GM19023 (cell line): Measurements from ENCODE around the gene CPNE6.

Experiments used
- ATAC-seq: cut with Tn5 transposase; IDR thresholded peaks from one replicate; pipeline ENCODE4 v1.9.1; 2021; ENCODE audit warnings: mild to moderate bottlenecking, moderate library complexity; ENCODE audit not compliant: unreplicated experiment

Gene CPNE6

DNA sequence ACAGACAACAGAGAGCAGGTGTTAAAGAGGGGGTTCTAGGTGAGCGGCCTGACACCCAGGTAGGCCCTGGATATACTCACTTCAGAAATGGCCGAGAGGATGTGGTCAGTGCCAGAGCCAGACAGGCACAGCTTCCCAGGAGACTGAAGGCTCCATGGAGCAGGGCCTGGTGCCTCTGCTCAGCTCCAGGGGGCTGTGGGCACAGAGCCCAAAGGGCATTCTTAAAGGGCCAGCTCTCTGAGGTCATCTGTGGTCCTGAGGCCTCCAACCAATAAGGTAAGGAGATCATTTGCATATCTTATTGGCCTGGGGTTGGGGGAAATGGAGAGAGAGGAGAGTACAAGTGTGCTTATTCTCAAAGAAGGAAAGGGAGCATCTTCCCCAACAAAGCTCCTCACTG lies 13.1 kb downstream of the CPNE6 start:
- no peak for ATAC-seq

DNA sequence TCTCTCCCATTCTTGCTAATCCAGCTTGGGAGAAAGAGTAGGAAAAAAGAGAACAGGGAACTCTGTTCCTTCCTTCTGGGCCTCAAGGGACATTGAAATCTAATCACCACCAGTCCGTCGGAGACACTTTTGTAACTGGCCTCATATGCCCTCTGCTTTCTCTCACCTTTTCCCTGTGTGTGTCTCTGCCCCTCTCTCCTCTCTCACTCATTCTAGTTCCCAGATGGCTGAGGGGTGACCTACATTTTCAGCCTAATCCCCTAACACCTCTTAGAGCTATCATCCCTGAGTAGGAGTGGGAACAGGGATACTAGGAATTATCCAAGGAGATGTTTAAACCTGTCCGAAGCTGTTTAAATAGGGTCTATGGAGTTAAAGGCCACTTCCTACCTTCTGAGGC lies 13.9 kb downstream of the CPNE6 start:
- ATAC-seq: no peak

DNA sequence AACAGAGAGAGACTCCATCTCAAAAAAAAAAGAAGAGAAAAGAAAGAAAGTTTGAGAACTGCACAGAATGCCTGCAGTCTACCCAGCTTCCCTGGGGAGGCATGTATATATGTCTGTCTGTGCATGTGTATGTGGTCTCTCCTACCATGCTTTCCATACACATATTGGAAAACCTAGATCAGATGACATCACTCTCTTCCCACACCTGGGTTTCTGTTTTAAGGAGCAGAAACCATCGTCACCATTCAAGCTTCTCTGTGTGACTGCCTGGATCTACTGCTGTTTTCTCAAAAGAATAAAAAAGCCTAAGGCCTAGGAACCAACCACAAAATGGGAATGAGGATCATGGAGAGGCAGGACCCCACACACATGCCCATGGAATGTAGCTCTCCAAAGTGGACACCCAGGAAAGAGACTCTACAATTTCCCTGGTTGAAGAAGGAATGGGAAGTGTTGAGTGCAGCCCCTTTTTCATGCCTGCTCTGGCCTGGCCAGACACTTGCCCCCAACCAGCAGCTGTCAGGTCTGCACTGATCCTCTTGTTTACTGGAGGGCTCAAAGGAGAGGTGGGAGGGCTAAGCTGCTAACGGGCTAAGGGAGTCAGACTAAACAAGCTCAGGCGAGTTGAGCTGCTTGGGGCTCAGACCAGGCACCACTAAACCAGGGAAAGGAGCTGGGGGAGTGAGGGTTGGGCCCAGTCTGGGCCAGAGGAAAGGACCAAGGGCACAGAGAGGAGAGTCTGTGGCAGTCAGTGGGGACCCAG lies 15.0 kb downstream of the CPNE6 start:
- ATAC-seq: no peak

DNA sequence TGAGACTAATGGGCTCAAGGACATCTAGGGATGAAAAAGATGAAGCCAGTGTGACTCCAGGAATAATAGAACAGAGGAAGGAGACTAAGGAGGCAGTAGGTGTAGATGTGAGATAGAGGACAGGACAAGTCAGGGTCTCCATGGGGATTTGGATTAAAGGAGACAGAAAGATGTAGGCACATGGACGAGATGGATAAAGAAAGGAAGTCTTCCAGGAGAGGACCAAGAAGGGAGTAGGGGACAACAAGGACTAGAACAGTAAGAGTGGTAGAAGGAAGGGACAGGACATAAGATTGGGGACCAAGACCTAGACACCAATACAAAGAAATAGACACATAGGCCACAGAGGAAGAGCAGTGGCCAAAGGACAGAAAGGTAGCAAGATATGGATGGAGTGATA lies 15.6 kb downstream of the CPNE6 start:
- no peak for ATAC-seq

DNA sequence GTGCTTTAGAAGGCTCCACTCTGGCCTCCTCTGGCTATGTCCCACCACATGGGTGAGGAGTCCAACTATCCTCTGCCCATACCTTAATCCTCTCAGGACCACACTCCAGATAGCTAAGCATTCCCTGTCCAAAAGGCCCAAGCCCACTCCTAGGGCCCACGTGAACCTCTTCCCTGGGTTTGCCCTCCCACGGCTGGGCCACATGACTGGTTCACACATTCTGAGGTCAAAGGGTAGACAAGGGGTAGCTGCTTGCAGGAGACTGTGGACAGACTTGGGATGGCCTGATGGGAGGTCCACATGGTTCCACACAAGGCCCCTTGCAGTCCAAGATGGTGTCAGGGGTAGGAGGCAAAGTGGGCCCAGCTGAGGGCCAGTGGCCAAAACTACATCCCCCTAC lies 16.7 kb downstream of the CPNE6 start:
- no peak for ATAC-seq

DNA sequence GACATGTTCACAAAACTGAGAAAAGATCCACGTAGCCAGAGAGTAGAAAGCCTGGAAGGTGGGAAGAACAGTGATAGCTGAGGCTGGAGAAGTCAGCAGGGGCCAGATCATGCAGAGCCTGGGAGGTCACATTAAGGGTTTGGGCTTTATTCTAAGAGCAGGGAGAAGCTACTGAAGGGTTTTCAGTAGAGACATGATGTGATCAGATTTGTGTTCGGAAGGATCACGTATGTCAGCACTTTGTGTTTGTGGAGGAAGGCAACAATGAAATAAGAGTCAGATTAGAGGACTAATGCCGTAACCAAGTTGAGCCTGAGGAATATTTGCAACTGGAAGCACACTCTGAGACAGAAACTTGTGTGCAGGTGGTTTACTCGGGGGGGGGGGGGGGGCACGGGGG lies 18.5 kb downstream of the CPNE6 start:
- no peak for ATAC-seq

DNA sequence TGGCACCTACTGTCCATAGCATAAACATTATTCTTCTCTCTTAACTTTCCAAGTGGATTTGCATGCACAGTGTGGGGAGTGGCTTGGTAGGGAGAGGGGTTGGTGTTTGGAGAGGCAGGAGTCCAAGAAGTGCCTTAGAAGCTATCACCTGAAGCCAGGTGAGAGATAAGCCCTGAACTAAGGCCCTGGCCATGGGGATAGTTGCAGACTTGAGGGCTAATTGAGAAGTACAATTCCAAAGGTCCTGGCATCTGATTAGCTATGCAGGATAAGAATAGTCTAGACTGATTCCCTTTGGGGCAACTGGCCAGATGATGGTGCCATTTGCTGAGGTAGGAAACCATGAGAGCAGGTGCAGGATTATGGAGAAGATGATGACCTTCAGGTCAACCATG lies 20.7 kb downstream of the CPNE6 start:
- ATAC-seq: no peak

DNA sequence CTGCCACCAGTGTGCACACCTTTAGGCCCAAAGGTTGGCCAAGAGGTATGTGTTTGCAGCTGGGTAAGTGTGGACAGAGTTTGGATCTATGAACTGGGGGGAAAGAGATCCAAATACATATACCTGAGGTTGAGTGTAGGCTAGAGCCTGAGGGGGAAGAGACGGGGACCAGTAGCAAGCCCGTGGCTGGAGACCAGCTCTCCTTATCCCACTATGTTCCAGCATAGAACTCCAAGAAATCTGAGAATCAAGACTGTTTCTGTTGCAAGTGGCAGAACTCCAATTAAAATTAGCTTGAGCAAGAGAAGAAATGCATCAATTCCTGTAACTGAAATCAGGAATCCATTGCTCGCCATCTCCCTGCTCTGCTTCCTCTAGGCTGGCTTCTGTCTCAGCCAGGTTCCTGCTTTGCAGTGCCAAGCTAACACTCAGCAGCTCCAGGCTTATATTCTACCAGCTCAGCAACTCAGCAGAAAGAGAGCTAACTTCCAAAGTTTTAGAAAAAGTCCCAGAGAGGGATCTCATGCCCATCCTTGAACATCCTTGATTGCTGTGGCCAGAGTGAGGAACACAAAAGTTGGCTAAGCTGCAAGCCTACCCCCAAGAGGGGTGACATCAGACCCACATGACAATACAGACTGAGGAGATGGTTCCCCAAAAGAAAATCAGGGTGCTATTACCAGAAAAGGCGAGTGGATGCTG lies 21.3 kb downstream of the CPNE6 start:
- no peak for ATAC-seq

DNA sequence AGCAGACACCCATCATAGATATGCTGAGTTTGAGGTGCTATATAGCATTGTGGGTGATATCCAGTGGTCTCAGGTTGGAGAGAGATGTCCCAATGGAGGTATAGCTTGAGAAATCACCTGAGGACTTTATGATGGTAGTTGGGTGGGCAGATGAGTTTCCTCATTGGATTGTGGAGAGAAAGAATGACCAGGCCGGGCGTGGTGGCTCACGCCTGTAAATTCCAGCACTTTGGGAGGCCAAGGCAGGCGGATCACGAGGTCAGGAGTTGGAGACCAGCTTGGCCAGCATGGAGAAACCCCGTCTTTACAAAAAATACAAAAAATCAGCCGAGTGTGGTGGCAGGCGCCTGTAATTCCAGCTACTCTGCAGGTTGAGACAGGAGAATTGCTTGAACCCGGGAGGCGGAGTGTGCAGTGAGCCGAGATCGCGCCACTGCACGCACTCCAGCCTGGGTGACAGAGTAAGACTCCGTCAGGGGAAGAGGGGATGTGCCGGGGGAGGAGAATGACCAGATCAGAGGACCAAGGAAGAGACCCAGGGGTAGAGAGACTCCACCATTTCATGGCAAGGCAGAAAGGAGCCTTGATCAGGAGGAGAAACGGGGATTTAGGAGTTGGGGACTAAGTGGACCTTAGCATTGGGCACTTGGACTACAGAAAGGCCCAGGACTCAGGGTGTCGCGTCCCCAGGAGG lies 22.0 kb downstream of the CPNE6 start:
- ATAC-seq: no peak

DNA sequence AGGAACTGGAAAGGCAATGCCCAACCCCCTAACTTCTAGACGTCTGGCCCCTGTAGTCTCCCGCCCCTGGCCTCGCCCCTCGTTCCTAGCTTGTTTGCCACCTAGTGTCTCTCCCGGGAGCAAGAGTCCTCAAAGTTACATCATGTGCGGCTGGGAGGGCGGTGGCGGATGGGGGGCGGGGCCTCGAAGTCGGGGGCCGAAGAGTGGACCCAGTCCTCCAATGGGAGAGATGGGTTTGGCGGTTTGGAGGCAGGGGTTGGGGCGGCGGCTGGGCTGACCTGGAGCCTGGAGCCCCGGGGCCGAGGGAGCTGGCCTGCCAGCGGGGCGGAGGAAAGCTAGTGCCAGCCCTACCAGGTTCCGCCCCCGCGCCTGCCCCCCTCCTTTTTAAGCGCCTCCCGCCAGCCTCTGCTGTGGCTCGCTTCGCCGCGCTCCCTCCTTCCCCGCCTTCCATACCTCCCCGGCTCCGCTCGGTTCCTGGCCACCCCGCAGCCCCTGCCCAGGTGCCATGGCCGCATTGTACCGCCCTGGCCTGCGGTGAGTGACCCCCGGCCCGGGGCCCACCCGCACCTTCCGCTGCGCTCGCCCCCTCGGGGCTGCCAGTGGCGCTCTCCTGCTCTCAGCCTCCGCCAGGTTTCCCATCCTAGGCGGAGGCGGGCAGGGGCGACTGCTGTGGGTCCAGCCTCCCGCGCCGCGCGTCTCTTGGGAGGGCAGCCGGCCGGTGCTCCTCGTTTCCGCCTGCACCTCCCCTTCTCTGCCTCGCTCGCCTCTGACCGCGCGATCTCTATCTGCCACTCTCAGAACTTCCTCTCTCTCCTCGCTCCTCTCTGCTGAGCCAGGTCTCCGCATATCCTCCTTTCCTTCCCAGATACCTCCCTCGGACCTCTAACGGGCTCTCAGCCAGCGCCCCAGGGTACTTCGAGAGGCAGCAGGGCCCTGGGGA lies 22.8 kb downstream of the CPNE6 start, which contains the start of gene PCK2:
TSS of gene PCK2 (plus strand) at position 411 of the 940 bp plus-strand sequence. CDS start at position 506, 95 bp downstream.
- ATAC-seq: peak; percentile 51

DNA sequence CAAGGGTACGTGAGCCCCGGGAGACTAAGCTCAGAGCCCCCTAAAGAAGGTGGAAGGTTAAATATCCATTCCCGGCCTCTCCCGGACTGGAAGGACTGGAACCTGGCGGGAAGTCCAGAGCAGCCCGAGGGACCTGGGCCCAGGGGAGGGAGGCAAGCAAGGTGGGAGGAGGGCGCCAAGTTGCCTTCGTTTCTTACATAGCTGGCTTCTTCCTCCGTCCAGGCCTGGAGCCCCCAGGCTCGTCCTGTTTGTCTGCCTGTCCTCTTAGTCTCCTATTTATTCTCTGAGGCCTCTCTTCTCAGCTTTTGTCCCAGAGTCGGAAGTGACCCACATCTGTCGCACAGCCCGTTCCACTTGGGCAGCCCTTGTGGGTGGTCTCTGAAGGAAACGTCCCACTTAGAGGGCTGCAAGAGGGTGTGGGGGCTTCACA lies 23.5 kb downstream of the CPNE6 start:
- ATAC-seq: no peak

DNA sequence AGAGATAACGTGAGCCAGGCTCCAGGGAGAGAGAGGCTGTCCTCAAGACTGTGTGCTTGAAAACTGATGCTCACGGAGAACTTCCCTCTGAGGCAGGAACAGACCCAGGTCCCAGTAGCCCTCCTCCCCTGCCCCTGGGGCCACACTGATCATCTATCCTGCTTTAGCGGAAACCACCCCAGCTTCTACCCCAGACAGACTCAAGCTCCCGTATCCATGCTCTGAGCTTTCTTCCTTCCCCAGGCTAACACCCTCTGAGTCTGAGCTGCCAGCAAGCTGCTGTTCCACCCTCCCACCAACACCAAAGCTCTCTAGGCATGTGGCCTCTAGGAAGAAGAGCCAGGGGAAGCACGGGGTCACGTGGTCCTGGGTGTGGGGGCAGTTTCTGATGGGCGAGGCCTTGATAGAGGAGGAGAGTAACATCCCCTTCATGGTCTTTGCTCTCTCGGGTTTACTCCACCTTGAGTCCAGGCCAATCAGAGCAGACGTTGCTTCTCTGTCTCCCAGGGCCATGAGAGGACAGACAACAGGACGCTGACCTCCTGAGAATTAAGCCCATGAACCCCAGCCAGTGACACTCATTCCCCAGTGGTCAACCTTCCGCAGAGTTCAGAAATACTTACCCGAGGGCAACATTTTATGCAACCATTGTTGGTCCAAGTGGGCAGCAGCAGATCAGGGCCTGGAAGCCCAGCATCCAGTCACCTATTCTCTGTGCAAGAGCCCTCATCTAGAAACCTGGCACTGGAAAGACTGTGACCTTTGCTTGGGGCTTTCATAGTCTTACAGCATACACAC lies 24.1 kb downstream of the CPNE6 start:
- ATAC-seq: peak; percentile 67

DNA sequence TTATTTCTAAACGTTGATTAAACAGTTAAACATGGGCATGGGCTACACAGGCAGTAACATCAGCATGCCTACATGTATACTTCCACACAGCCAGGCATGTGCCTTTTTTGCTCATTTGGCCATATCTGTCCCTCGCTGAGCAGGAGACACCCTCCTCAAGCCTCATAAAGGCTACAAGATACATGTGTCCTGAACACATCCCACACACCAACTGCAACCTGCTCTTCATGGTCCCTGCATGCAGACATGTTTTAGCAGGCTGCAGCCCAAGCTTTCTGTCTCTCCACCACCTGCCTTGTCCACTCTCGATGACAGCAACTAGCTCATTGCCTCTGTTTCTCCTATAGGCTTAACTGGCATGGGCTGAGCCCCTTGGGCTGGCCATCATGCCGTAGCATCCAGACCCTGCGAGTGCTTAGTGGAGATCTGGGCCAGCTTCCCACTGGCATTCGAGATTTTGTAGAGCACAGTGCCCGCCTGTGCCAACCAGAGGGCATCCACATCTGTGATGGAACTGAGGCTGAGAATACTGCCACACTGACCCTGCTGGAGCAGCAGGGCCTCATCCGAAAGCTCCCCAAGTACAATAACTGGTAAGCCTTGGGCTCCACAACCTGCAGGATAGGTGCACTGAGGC lies 25.3 kb downstream of the CPNE6 start:
- ATAC-seq: no peak

DNA sequence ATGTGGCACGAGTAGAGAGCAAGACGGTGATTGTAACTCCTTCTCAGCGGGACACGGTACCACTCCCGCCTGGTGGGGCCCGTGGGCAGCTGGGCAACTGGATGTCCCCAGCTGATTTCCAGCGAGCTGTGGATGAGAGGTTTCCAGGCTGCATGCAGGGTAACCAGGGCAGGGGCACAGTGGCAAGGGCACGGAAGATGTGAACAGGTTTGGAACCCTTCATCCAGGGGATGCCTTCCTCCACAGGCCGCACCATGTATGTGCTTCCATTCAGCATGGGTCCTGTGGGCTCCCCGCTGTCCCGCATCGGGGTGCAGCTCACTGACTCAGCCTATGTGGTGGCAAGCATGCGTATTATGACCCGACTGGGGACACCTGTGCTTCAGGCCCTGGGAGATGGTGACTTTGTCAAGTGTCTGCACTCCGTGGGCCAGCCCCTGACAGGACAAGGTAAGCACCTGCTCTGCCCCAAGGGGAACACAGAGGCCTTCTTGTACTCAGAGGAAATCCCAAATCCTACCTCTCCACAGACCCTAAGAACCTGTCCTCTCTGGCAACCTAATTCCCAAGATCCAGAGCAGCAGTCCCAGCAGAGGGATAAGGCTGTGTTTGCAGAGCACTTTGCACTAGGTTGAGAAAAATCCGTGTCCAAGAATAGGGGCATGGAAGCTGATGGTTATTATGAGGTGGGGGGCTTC lies 27.0 kb downstream of the CPNE6 start:
- no peak for ATAC-seq

DNA sequence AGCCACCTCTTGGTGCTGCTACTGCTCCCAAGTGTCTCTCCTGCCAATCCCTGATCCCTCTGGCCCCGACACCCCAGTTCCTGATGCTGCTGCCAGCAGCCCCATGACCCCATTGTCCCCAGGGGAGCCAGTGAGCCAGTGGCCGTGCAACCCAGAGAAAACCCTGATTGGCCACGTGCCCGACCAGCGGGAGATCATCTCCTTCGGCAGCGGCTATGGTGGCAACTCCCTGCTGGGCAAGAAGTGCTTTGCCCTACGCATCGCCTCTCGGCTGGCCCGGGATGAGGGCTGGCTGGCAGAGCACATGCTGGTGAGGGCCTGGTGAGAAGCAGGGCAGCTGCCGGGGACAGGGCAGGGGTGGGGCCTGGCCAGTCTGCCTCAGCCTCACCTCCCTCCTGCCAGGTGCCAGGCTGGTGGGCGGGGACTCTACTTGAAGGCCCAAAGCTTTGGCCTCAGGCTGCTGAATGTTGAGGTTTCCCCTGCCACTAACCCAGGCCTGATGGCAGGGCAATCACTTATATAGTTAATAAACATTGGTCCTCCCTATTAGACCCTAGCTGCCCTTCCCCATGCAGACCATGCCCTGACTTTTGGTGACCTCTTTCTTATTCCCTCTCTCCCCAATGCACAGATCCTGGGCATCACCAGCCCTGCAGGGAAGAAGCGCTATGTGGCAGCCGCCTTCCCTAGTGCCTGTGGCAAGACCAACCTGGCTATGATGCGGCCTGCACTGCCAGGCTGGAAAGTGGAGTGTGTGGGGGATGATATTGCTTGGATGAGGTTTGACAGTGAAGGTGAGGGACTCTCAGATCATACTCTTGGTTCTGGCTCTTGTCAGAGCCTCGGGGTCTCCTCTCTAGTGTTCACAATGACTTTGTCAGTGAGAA lies 27.8 kb downstream of the CPNE6 start:
- no peak for ATAC-seq

DNA sequence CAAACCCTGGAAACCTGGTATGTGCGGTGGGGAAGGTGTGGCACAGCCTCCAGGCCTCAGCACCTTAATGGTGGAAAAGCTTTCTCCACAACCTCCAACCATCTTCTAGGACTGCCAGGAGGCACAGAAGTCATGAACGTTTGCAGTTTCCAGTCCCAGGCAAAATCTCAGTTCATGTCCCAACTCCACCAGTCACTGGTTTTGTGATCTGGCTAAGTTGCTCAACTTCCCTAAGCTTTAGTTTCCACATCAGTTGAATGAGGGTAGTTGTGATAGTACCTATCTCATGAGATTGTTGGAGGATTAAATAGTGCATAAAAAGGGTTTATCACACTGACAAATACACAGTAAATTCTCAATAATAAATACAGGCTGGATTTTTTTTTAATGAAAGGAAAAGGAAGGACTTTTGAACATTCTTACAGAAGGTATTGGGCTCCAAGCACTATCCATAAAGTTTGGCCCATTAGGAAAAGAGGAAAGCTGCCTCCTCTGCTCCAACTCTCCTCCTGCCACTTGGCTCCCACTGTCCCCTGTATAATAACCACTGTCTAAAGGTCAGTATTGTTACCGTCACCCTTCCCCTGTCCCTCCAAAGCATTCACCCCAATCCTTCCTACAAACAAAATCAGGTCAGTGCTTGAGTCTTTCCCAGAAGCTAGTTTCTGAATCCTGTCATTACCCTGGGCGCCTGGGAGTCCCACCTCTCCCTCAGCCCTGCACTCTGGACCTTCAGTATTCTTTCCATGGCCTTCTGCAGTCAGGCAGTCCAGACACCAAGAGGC lies 29.0 kb downstream of the CPNE6 start:
- no peak for ATAC-seq

DNA sequence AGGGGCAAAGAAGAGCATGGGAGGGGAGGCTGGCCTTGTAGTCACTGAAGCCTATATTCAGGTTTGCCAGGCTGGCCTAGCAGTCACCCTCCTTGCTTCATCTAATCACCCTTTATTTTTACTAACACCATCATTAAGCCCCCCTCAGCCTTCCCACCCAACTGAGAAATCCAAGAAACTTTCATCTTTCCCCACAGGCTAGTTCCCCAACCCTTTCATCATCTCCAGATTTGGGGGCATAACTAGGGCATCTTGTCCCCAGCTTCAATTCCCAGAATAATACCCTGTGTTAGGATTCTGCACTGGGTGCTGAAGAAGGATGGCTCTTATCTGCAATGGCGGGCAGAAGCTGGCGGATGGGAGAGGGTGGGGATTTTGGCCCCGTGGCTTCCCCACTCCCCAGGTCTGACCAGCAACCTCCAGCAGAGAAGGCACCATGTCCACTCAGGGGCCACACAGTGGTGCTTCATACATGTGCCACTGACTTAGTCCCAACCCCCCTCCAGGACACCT lies 29.7 kb downstream of the CPNE6 start:
- no peak for ATAC-seq
